ENCODE measurements around the gene TMC1. TPM values are rescaled to one million over a fixed set of nuclear protein-coding genes. Genes with fewer than 3 reads are reported as not detected.

The TMC1 gene
- total and polyA plus RNA-seq, 10 of the 15 experiments (the other 5 are each of a cell fraction or from before 2014, with no cell fraction given), result 0.06 to 0.94 (median 0.40) TPM; not detected in 1

Other genes with a start within 250 kb of the TMC1 start
- 47.7 and 53.4 TPM in 2 replicates for gene ZFAND5, start 156.4 kb upstream of the TMC1 start, total RNA-seq (2014; rRNA removed)
- gene ZFAND5, start 156.4 kb upstream of the TMC1 start, total RNA-seq (2014; rRNA removed; fragmentation: Illumina TruSeq; extraction: Trizol), result 58.0 and 61.5 TPM in 2 replicates
- gene ZFAND5, start 156.4 kb upstream of the TMC1 start, total RNA-seq (2021), result 89.3 and 89.9 TPM in 2 replicates
- gene ZFAND5, start 156.4 kb upstream of the TMC1 start, polyA plus RNA-seq (2011; rRNA removed), result 72.9 and 87.0 TPM in 2 replicates
- 107 and 114 TPM in 2 replicates for gene ZFAND5, start 156.4 kb upstream of the TMC1 start, polyA plus RNA-seq (2014; fragmentation: Illumina TruSeq; extraction: Trizol)
- 10 to 100 TPM; 22.5 to 32.3 TPM for gene ZFAND5, start 156.4 kb upstream of the TMC1 start, polyA plus RNA-seq (2014; fragmentation: Nextera tagmentation; extraction: Ambion mirVana)
- gene ZFAND5, start 156.4 kb upstream of the TMC1 start, polyA plus RNA-seq (2014; rRNA removed), result 67.4 and 84.4 TPM in 2 replicates
- gene ZFAND5, start 156.4 kb upstream of the TMC1 start, polyA plus RNA-seq (2016; fragmentation: Nextera tagmentation; extraction: Ambion mirVana), result 10 to 100 TPM; 60.2 to 65.1 TPM

Measured in GM12878 (cell line).